GM21528 (cell line): Measurements from ENCODE around the gene FAM241B.

Experiments
- ATAC-seq: cut with Tn5 transposase; IDR thresholded peaks from one replicate; pipeline ENCODE4 v1.9.1; 2021; ENCODE audit warnings: mild to moderate bottlenecking, moderate library complexity; ENCODE audit not compliant: unreplicated experiment, low FRiP score

FAM241B gene

GRCh38 chr10:69633673-69634635 lies 3.9 kb downstream of the FAM241B start:
- no peak for ATAC-seq

GRCh38 chr10:69634759-69635425 lies 4.8 kb downstream of the FAM241B start:
- ATAC-seq, result no peak

GRCh38 chr10:69635428-69636272 lies 5.6 kb downstream of the FAM241B start:
- no peak for ATAC-seq

GRCh38 chr10:69636273-69636575 lies 6.2 kb downstream of the FAM241B start:
- ATAC-seq, result no peak

GRCh38 chr10:69636626-69637605 lies 6.9 kb downstream of the FAM241B start:
- ATAC-seq, result no peak

GRCh38 chr10:69638642-69639041 lies 8.6 kb downstream of the FAM241B start:
- no peak for ATAC-seq

GRCh38 chr10:69639291-69640195 lies 9.5 kb downstream of the FAM241B start:
- ATAC-seq, result no peak

GRCh38 chr10:69640196-69640980 lies 10.3 kb downstream of the FAM241B start:
- no peak for ATAC-seq

GRCh38 chr10:69641261-69641980 lies 11.4 kb downstream of the FAM241B start:
- ATAC-seq, result no peak

- no peak for ATAC-seq
Observed at GRCh38 chr10:69642747-69643146, 12.7 kb downstream of the FAM241B start.

- ATAC-seq, result no peak
Observed at GRCh38 chr10:69643779-69644657, 14.0 kb downstream of the FAM241B start.

GRCh38 chr10:69644658-69645295 lies 14.7 kb downstream of the FAM241B start:
- no peak for ATAC-seq

GRCh38 chr10:69645296-69646184 lies 15.5 kb downstream of the FAM241B start:
- ATAC-seq, result no peak

- no peak for ATAC-seq
Observed at GRCh38 chr10:69646185-69647060, 16.4 kb downstream of the FAM241B start.
